Thyroid gland (tissue), 4 donors: ENCODE measurements around the gene HS6ST1.

Experiments
- CTCF ChIP-seq, 6 experiments: fragments of 200-600 bp in 3 of 6; fragments of 450-650 bp in 3 of 6; sonication (generic) in 3 of 6; IDR thresholded peaks; one replicate each; pipeline ENCODE4 v1.5.1; 2016 to 2019; ENCODE audit warnings: antibody characterized with exemption in 6 of 6, mild to moderate bottlenecking in 2 of 6, inconsistent platforms in 1 of 6, moderate library complexity in 1 of 6
- POLR2A ChIP-seq, 2 donors: fragments of 450-650 bp; IDR thresholded peaks; one replicate each; pipeline ENCODE4 v1.6.1; 2017; ENCODE audit warnings: antibody characterized with exemption in 2 of 2, mild to moderate bottlenecking in 2 of 2, moderate library complexity in 1 of 2

DNA sequence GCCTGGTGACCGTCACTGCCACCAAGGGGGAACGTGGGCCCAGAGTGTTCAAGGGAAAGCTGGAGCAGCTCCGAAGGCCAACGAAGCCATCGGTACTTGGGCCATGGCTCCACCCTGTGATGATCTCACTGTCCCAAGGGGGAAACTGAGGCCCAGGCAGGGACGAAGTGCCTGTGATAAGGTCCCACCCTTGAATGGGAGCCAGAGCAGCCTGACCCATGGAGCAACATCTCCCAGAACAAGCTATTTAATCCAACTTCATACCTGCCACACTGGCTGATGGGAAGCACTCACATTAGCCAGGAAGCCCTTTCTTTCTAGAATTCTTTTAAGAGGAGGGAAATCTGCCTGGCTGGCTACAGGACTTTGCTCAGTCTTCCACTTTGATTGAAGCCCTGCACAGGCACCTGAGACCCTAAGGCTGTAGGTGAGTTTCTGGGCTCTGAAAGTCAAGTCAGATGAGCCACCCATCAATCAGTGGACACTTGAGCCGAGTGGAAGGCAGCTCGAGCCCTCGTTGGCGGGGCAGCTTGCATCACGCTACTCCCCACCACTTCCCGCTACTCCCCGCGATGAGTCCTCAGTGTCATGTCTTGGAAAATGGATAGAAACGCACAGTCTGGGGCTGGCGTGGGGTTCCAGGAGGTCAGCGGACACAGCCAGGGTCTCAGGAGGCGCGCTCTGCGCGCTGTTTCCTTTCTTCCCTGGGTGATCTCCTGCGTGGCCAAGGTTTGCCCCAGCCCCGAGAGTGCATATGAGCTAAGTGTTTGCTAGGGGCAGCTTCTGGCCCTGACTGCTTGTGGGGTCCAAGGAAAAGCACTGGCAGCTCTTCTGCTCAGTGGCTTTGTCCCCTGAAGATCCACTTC, 2.5 kb upstream of the HS6ST1 start:
- TF ChIP-seq CTCF (IDR thresholded peaks at IDR 0.05), result no peak
- no peak for TF ChIP-seq POLR2A (IDR thresholded peaks at IDR 0.05)
